ENCODE results near the gene GCNT1. TPM values are rescaled to one million over a fixed set of nuclear protein-coding genes. Genes with fewer than 3 reads are reported as not detected.

The GCNT1 gene
- total and polyA plus RNA-seq, 2 of the 13 experiments (the other 11 are each of a cell fraction or from before 2014, with no cell fraction given), result 0.55 to 1.7 TPM

DNA sequence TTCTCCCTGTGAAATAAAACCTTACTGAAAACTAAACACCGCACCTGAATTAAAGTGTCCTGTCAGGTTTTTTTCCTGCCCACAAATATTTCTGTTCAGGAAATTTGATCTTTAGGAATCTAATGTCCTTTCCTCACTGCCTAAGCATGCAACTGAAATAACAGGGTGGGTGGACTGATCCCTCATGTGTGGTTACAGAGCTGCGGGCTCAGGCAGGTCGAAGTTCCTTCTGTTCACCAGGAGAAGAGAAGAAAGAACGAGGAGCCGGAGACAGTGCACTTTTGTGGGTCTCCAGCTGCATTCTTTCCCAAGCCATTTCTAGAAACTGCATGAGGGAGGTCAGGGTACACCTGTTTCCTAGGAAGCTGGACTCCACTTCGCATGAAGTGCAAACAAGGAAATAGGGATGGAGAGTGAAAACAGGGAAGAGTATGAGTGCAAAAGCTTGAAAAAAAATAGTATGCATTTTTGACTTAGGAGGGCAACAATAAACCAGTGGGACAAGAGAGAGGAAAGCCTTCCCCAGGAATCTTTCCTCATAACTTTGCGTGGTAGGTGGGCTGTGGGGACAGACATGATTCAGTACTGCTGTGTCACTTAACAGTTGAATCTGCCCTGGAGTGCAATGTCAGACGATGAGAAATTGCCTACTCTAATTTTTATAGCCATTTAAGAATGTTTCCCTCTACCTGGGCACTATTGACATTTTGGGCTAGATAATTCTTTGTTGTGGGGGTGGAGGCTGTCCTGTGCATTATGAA, 60.3 kb downstream of the GCNT1 start:
- no peaks in the 10 kb centered on the region for H3K27me3 ChIP-seq (ENCODE audit: control insufficient read depth in 1 of 2, insufficient read depth in 2 of 2, low read length in 2 of 2)
- WGBS (ENCODE audit: low lambda C conversion rate), result 8% methylated on average over 8 of the region's 8 CpGs
- H2AFZ ChIP-seq (ENCODE audit: low read length), result no peak overlapping the region
- intact Hi-C loops (cut with micrococcal nuclease; ENCODE audit: unreplicated experiment), result no loop called here
- ChIA-PET POLR2A (no interaction called here), CTCF (ENCODE audit: low intra/inter-chr PET ratio, low total read pairs) (no interaction called here)
- no TSS peak for BruUV-seq (replicated peaks)
- no peak for DNase-seq (ENCODE audit: low spot score)
- no peak overlapping the region for H3K4me2 ChIP-seq (ENCODE audit: low read depth, low read length)
- TF ChIP-seq PRDM10 (CRISPR knock-in tag; IDR thresholded peaks at IDR 0.05; ENCODE audit: low read depth) (no peak), BCL6 (CRISPR knock-in tag; IDR thresholded peaks at IDR 0.05) (0 out of 2 replicates have a peak, but pooled peaks have one; percentile 8)
- H3K79me2 ChIP-seq (ENCODE audit: insufficient read depth, low read length), result no peaks in the 10 kb centered on the region
- H3K27ac ChIP-seq (ENCODE audit: extremely low read length, insufficient read depth, low read length), result no peak overlapping the region
- FAIRE-seq, result no peak
- H3K36me3 ChIP-seq (replicated peaks in 1 of 2; ENCODE audit: control insufficient read depth in 1 of 2, insufficient read depth in 2 of 2, low read length in 2 of 2), result no peaks in the 10 kb centered on the region
- H3K9ac ChIP-seq (ENCODE audit: insufficient read depth, low read depth, low read length), result no peak overlapping the region
- H3K4me1 ChIP-seq (ENCODE audit: insufficient read depth, low read length), result peaks cover 6% of the 10 kb centered on the region; the same call in 1 of the 2 replicates
- ATAC-seq, result no peak
- in situ Hi-C loops (cut with HindIII; ENCODE audit: extremely low pct_ligation_motif_present, low pct_unique_long_range_greater_than_20kb), result no loop called here
- H4K20me1 ChIP-seq (ENCODE audit: insufficient read depth, low read length), result no peaks in the 10 kb centered on the region
- H3K9me3 ChIP-seq (ENCODE audit: low read length), result no peaks in the 10 kb centered on the region
- no peak overlapping the region for H3K4me3 ChIP-seq (replicated peaks in 1 of 3; ENCODE audit: insufficient read depth in 1 of 3, low read depth in 2 of 3, low read length in 3 of 3)

DNA sequence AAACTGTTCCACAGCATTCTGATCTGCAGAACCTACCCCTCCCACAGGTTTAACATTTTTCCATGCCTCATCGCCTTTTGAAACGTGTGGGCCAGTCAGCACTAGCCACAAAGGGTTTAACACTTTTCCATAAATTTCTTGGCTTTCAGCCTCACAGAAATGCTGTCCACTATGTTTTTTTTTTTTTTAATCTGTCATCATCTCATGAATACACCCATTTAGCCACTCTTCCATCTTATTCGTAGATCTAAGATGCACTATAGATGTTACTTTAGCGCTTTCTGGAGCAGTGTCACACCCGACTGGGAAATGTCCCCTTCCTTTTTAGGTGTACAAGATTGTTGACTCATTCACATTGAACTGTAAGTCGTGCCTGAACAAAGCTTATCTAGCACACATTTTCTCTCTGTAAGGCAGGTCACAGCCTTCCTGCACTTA, 62.3 kb downstream of the GCNT1 start:
- CTCF ChIA-PET (ENCODE audit: low intra/inter-chr PET ratio, low total read pairs), result no interaction called here
- Histone ChIP-seq H2AFZ (ENCODE audit: low read length) (no peak overlapping the region), H3K27me3 (ENCODE audit: control insufficient read depth in 1 of 2, insufficient read depth in 2 of 2, low read length in 2 of 2) (no peaks in the 10 kb centered on the region), H3K4me2 (ENCODE audit: low read depth, low read length) (no peak overlapping the region), H4K20me1 (ENCODE audit: insufficient read depth, low read length) (no peaks in the 10 kb centered on the region), H3K4me3 (replicated peaks in 1 of 3; ENCODE audit: insufficient read depth in 1 of 3, low read depth in 2 of 3, low read length in 3 of 3) (no peak overlapping the region), H3K27ac (ENCODE audit: extremely low read length, insufficient read depth, low read length) (no peak overlapping the region), H3K4me1 (ENCODE audit: insufficient read depth, low read length) (peaks cover 6% of the 10 kb centered on the region; the same call in 1 of the 2 replicates), H3K36me3 (replicated peaks in 1 of 2; ENCODE audit: control insufficient read depth in 1 of 2, insufficient read depth in 2 of 2, low read length in 2 of 2) (no peaks in the 10 kb centered on the region), H3K9ac (ENCODE audit: insufficient read depth, low read depth, low read length) (no peak overlapping the region), H3K79me2 (ENCODE audit: insufficient read depth, low read length) (no peaks in the 10 kb centered on the region), H3K9me3 (ENCODE audit: low read length) (no peaks in the 10 kb centered on the region)
- no peak for FAIRE-seq
- 34% methylated on average over 6 of the region's 6 CpGs for WGBS (ENCODE audit: low lambda C conversion rate)
- no peak for DNase-seq (ENCODE audit: low spot score)
- intact Hi-C loops (cut with micrococcal nuclease; ENCODE audit: unreplicated experiment) (no loop called here), in situ Hi-C loops (cut with HindIII; ENCODE audit: extremely low pct_ligation_motif_present, low pct_unique_long_range_greater_than_20kb) (no loop called here)
- ATAC-seq, result no peak
- BruUV-seq (replicated peaks), result no TSS peak
- POLR2A ChIA-PET, result no interaction called here
- no peak for TF ChIP-seq ZNF407 (CRISPR knock-in tag; IDR thresholded peaks at IDR 0.05; ENCODE audit: not compliant biosample characterization)
